Measurements from ENCODE around the gene PRSS57.

Gene PRSS57

DNA sequence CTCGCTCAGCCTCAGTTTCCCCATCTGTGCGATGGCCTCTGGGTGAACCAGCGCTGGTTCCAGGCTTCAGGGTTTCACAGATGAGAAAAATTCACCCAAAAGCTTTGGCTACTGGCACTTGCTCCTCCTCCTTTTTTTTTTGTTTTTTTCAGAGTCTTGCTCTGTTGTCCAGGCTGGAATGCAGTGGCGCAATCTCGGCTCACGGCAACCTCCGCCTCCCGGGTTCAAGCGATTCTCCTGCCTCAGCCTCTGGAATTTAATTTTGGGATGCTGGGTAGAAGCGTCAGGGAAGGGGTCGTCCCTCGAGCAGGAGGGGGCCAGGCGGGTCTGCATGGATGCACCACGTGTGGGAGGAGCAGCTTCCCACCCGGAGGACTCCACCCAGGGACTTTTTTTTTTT lies 7.0 kb downstream of the PRSS57 start:
- Histone ChIP-seq H3K4me1 (ENCODE audit: low read length) (no peaks in the 10 kb centered on the region), H3K27me3 (ENCODE audit: low read depth, low read length) (no peaks in the 10 kb centered on the region), H3K4me3 (ENCODE audit: low read length) (no peak overlapping the region), H4K20me1 (ENCODE audit: insufficient read depth, low read length) (no peaks in the 10 kb centered on the region), H3K36me3 (replicated peaks; ENCODE audit: low read depth, low read length) (no peaks in the 10 kb centered on the region), H3K79me2 (ENCODE audit: low read length) (no peaks in the 10 kb centered on the region), H3K9ac (ENCODE audit: low read length) (no peak overlapping the region), H3K27ac (ENCODE audit: low read length) (no peak overlapping the region), H2AFZ (ENCODE audit: low read depth, low read length) (no peak overlapping the region), H3K9me3 (ENCODE audit: insufficient read depth, low read length) (no peaks in the 10 kb centered on the region), H3K4me2 (ENCODE audit: low read length) (no peak overlapping the region)
- TF ChIP-seq EZH2phosphoT487 (IDR thresholded peaks at IDR 0.05; ENCODE audit: low read depth) = no peak
- TF ChIP-seq, protein P1, sequence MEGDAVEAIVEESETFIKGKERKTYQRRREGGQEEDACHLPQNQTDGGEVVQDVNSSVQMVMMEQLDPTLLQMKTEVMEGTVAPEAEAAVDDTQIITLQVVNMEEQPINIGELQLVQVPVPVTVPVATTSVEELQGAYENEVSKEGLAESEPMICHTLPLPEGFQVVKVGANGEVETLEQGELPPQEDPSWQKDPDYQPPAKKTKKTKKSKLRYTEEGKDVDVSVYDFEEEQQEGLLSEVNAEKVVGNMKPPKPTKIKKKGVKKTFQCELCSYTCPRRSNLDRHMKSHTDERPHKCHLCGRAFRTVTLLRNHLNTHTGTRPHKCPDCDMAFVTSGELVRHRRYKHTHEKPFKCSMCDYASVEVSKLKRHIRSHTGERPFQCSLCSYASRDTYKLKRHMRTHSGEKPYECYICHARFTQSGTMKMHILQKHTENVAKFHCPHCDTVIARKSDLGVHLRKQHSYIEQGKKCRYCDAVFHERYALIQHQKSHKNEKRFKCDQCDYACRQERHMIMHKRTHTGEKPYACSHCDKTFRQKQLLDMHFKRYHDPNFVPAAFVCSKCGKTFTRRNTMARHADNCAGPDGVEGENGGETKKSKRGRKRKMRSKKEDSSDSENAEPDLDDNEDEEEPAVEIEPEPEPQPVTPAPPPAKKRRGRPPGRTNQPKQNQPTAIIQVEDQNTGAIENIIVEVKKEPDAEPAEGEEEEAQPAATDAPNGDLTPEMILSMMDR (IDR thresholded peaks at IDR 0.05; ENCODE audit: low read depth, low read length) = no peak

- no peaks in the 10 kb centered on the region for H3K9me3 ChIP-seq (ENCODE audit: insufficient read depth, low read length)
- H3K4me2 ChIP-seq (ENCODE audit: low read length) = no peak overlapping the region
- no peaks in the 10 kb centered on the region for H3K4me1 ChIP-seq (ENCODE audit: low read length)
- H3K27ac ChIP-seq (ENCODE audit: low read length) = no peak overlapping the region
- no peaks in the 10 kb centered on the region for H3K27me3 ChIP-seq (ENCODE audit: low read depth, low read length)
- no peak overlapping the region for H3K4me3 ChIP-seq (ENCODE audit: low read length)
- H3K9ac ChIP-seq (ENCODE audit: low read length) = no peak overlapping the region
- no peaks in the 10 kb centered on the region for H4K20me1 ChIP-seq (ENCODE audit: insufficient read depth, low read length)
- TF ChIP-seq, protein P1 (IDR thresholded peaks at IDR 0.05; ENCODE audit: low read depth, low read length) = no peak
- TF ChIP-seq EZH2phosphoT487 (IDR thresholded peaks at IDR 0.05; ENCODE audit: low read depth) = no peak
- H3K79me2 ChIP-seq (ENCODE audit: low read length) = no peaks in the 10 kb centered on the region
- H2AFZ ChIP-seq (ENCODE audit: low read depth, low read length) = no peak overlapping the region
- no peaks in the 10 kb centered on the region for H3K36me3 ChIP-seq (replicated peaks; ENCODE audit: low read depth, low read length)
Observed at GRCh38 chr19:687569-688166, 7.6 kb downstream of the PRSS57 start.

DNA sequence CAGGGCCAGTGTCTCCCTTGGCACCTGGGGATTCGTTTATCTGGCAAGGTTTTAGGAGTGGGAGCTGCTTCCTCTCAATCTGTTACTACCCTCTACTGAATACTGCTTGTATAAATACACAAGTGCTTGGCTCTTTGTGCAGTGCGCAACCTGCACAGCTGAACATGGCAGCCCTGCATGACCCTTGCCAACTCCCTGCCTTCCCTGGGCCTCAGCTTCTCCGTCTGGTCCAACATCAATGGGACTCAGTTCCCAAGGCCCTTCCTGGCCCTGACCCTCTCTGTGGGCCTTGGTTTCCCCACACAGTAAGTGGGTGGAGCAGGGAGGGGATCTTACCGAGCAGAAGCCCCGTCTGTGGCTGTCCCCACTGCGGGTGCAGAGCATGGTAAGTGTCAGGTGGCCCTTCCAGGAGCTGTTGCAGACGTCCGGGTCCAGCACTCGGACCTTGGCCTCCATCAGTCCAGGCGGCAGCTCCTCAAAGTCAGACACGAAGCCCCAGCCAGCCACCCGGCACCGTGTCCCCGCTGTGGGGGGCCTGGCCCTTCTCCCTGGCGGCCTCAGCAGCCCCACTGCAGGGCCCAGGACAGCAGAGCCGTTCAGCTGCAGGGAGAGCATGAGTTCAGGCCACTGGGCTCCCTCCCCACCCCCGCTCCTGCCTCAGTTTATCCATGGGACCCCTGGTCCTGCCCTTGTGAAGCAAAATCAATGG lies 8.5 kb downstream of the PRSS57 start:
- no peaks in the 10 kb centered on the region for H3K27me3 ChIP-seq (ENCODE audit: low read depth, low read length)
- H3K4me2 ChIP-seq (ENCODE audit: low read length) = no peak overlapping the region
- H4K20me1 ChIP-seq (ENCODE audit: insufficient read depth, low read length) = no peaks in the 10 kb centered on the region
- H3K9ac ChIP-seq (ENCODE audit: low read length) = no peak overlapping the region
- no peak overlapping the region for H3K4me3 ChIP-seq (ENCODE audit: low read length)
- TF ChIP-seq EZH2phosphoT487 (IDR thresholded peaks at IDR 0.05; ENCODE audit: low read depth) = no peak
- TF ChIP-seq, protein P1 (IDR thresholded peaks at IDR 0.05; ENCODE audit: low read depth, low read length) = no peak
- no peak overlapping the region for H2AFZ ChIP-seq (ENCODE audit: low read depth, low read length)
- H3K9me3 ChIP-seq (ENCODE audit: insufficient read depth, low read length) = no peaks in the 10 kb centered on the region
- no peaks in the 10 kb centered on the region for H3K79me2 ChIP-seq (ENCODE audit: low read length)
- no peak overlapping the region for H3K27ac ChIP-seq (ENCODE audit: low read length)
- H3K36me3 ChIP-seq (replicated peaks; ENCODE audit: low read depth, low read length) = no peaks in the 10 kb centered on the region
- no peaks in the 10 kb centered on the region for H3K4me1 ChIP-seq (ENCODE audit: low read length)

DNA sequence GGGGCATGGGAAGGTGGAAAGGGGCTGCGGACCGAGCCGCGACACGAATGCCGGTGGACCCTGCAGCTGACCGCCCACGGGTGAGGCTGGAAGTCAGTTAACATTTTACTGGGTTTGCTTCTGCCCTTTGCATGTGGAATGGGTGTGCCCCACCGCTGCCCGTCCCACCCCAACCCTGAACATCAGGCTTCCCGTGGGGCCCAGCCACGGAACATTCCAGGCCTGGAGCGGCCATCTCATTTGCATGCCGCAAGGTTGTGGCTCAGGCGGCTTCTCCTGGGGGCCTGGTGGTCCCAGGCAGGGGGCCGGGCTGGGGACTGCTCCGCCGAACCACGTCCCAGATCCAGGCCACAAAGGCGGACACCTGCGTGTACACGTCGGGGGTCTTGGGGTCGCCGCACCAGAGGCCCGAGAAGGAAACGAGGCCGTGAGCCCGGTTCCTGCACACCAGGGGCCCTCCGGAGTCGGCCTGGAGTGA lies 9.8 kb downstream of the PRSS57 start:
- Histone ChIP-seq H3K4me1 (ENCODE audit: low read length) (peaks cover 3% of the 10 kb centered on the region; the same call in 1 of the 2 replicates), H3K79me2 (ENCODE audit: low read length) (no peaks in the 10 kb centered on the region), H3K4me2 (ENCODE audit: low read length) (no peak overlapping the region), H3K27me3 (ENCODE audit: low read depth, low read length) (no peaks in the 10 kb centered on the region), H3K4me3 (ENCODE audit: low read length) (no peak overlapping the region), H2AFZ (ENCODE audit: low read depth, low read length) (no peak overlapping the region), H3K36me3 (replicated peaks; ENCODE audit: low read depth, low read length) (no peaks in the 10 kb centered on the region), H3K9ac (ENCODE audit: low read length) (no peak overlapping the region), H3K27ac (ENCODE audit: low read length) (no peak overlapping the region), H3K9me3 (ENCODE audit: insufficient read depth, low read length) (no peaks in the 10 kb centered on the region), H4K20me1 (ENCODE audit: insufficient read depth, low read length) (no peaks in the 10 kb centered on the region)
- no peak for TF ChIP-seq EZH2phosphoT487 (IDR thresholded peaks at IDR 0.05; ENCODE audit: low read depth)
- TF ChIP-seq, protein P1 (IDR thresholded peaks at IDR 0.05; ENCODE audit: low read depth, low read length) = no peak

Measured in OCI-LY3 (cell line).